HG02852 (cell line): ENCODE measurements around the gene ZNF438.

Experiments used
- ATAC-seq: cut with Tn5 transposase; IDR thresholded peaks from one replicate; pipeline ENCODE4 v1.9.1; 2021; ENCODE audit warnings: mild to moderate bottlenecking, moderate library complexity; ENCODE audit not compliant: unreplicated experiment

ZNF438 gene

DNA sequence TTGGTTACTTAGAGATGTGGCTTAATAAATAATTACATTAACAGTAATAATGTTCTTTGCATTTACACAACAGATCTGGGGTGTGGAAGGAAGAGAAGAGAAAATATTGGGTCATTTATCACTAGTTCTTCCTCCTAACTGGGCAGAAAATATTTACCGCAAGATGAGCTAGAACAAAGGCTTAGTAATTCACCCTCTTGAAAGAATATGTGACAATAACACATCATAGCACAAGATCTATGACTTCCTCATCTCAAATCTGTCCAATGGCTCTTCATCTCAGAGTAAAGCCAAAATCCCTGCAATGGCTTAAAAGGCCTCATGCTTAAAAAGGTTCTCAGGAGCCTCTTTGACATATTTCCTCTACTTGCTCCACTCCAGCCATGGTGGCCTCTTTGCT is 178.6 kb downstream of the ZNF438 start:
- ATAC-seq = no peak

DNA sequence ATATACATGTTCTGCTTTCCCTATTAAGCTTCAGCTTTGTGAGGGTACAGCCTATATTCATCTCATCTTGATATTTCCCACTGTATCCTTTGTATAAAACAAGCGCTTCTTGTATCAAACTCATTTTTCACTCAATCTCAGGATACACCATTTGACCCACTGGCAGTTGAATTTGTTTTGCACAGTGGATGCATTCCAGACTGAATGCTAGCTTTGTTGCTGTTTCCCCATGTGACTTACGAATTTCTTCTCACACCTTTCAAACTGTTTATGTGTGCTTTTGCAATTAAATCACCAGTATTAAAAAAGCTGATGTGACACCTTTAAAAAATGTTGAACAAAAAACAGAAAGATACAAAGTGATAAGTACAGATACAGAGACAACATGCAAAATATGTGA is 180.9 kb downstream of the ZNF438 start:
- ATAC-seq = no peak

DNA sequence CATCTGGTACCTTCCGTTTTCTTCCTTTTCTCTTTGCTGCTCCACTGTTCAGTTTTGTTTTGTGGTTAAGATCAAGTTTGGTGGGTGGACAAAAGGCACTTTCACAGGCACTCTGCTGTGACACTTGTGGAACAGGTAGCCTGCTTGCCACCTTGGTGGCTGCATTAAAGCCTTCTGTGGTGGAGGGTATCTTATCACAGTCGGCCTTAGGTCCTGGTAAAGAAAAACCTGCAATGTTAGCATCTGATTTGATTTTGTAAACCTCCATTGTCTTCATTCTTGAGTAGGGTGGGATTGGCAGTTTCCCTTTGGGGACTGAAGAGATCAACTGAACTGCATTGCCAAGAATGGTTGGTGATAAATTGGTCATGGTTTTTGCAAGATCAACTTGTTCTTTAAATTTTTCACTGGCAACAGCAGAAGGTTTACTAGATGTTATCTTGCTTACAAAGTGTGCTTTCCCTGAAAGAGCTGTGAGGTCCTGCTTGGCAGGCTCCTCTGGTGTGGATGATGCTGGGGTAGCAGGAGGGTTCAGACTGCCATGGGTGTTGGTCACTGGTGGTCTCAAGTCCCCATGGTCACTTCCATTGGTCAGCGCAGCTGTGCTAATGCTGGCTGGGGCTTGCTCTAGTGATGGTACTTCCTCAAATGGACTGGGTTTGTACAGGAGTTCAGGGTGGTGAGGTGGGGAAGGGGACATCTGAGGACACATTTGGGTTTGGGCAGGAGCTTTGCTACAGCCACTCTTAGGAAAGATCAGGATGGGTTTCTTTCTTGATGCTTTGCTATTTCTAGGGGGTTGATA is 182.2 kb downstream of the ZNF438 start:
- ATAC-seq = no peak

DNA sequence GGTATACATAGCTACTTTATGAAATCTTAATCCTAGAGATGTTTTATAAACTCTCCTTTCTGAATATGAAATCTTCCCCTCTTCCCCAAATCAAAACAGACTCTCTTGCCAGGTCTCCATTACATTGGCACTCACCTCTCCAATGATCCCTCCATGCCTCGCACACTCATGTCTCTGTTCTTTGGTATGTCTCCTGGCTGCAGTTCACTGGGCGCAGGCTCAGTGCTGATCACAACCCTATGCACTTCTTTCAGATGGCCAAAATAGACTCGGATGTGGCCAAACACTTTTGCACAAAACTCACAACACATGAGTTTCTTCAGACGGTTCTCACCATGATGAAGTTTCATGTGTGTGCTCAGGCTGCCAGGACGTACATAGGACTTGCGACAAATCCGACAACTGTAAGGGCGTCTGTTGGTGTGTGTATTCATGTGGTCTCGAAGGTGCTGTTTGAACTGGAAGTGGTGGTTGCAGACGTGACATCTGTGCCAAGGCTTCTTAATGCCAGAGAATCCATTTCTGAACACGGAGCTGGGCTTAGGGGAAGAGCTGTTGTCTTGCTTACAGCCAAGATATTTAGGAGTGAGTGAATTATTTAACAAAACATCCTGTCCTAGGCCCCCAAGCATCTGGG is 183.2 kb downstream of the ZNF438 start:
- no peak for ATAC-seq

DNA sequence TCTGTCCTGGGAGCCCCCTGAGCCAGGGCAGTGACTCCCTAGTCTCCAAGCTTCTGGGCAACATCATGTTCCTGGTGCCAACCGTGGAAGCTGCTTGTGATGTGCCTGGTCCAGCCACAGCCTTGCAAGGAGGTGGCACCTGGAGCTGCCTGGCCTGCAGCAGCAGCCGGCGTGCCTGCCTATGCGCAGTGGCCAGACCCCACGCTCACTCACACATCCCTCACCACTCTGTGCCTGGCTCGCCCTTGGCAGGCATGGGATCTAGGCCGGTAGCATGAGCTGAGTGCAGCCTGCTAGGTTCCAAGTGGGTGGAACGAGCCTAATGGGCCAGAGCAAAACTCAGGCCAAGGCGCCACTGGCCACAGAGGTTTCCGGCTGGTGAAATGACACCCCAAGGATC is 184.0 kb downstream of the ZNF438 start:
- ATAC-seq = no peak

DNA sequence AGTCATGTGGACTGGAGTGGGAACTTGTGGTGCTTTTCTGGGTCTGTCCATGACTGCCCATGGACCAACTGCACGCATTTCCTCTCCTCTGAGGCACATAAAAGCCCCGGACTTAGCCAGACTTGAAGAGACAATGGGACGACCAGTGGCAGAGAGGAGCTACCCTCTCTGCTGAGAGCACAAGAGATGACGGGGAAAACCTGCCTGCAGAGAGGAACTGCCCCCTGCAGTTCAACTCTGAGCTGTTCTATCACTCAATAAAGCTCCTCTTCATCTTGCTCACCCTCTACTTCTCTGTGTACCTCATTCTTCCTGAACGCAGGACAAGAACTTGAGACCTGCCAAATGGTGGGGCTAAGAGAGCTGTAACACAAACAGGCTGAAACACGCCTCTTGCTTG is 184.5 kb downstream of the ZNF438 start:
- no peak for ATAC-seq

DNA sequence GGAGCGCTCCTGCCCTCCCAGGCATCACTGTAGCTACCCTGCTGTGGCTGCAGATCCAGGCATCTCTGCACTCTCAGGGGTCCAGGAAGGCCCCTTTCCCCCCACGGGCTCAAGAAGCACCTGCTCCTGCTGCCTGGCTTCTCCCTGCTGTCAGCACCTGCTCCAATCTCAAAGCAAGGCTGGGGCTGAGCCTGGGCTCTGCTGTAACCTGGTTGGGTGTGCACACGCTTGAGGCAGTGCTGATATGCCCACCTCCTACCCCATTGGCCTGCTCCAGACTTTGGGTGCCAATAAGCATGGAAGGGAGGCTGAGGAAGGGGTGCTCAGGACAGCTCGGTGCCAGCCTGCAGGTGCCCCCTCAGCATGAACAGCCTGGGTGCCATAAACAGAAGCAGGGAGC is 185.0 kb downstream of the ZNF438 start:
- ATAC-seq = no peak

DNA sequence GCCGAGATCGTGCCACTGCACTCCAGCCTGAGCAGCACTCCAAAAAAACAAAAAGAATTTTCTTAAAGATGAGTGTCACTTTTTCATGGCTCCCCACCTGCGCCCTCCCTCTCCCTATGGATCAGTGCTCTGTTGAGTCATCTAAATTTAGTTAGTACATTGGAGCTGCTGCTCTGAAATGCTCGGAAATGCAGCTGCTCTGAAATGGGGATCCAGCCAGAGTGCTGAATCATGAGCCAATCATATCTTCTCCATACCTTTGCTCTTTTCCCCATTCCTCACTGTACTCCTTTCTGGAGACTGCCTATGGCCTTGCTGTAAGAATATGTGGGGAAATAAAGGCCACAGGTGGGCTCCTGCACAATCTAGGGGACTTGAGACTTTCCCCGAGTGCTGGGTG is 188.8 kb downstream of the ZNF438 start:
- no peak for ATAC-seq

DNA sequence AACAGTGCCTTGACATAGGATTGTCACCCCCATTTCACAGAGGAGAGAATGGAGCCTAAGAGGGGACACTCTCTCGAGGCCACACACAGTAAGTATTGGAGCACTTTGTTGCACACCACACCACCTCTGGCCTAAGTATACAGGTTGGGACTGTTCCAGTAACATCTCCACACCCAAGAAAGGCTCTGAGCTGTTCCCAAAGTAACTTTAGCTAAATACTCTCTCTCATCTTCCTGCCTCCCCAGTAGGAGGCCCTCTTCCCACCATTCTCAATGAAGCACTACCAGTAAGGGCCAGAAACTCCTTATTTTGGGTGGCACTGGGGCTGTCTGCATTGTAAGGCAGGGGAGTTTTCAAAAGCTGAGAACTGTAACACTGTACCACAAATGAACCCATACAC is 189.5 kb downstream of the ZNF438 start:
- ATAC-seq = no peak

DNA sequence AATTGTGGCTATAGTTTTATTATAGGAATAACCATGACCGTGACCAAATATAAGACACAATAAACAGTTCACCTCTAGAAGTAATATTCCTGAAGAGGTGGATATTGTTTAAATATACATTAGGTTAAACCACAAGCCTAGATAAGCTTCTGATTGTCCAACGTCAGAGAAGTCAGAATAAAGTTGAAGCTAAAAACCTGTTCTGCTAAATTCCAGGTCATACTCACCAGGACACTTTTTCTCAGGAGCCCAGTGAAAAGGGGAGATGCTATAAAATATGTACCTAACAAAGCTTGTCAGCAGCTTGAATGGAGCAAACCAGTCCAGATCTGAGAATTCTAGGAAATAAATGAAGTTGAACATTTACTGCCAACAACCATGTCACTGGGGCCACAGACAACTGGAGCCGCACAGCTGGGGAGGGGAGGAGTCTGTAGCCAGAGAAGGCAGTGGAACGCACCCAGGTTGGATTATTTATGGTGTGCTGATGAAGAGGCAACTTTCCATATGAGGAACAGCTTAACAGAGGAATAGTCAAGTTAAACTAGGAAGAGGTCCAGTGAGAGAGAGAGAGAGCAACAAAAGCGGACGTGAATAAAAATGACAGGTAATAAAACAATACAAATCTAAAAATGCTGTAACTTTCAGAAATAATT is 191.1 kb downstream of the ZNF438 start:
- no peak for ATAC-seq

DNA sequence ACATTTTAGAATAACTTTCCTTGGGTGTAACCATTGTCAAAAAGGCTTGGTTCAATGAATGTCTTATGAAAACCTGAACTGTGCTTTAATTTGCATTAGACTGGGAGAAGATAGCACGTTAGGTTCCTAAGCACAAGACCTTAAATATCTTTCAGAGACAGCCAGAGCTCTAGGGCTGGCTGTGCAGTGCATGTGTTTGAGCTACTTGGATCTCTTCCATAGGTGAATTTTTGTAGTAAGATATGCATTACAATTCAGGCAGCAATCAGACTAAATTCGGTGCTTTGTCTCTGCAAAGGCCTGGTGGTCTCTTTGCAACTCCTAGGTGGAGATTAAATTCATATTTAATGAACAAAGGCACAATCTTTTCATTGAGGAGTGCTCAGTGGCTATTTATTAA is 192.0 kb downstream of the ZNF438 start:
- no peak for ATAC-seq

DNA sequence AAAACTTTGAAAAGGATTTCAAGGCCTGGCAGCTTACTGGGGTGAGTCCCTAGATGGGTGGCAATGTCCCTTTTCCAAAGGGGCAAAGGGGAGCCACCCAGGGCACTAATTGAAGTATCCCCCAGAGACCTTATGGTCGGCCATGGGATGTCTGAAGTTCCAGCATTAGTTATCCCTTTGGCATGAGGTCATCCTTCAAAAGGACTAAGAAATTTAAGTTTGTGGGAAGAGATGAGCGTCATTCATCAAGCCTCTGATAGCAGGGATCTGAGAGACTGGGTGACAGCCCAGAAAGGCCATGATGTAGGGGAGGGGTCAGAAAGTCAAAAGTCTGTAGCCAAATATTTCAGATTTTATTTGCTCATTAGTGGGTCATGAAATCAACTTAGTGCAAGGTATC is 195.3 kb downstream of the ZNF438 start:
- ATAC-seq = no peak

DNA sequence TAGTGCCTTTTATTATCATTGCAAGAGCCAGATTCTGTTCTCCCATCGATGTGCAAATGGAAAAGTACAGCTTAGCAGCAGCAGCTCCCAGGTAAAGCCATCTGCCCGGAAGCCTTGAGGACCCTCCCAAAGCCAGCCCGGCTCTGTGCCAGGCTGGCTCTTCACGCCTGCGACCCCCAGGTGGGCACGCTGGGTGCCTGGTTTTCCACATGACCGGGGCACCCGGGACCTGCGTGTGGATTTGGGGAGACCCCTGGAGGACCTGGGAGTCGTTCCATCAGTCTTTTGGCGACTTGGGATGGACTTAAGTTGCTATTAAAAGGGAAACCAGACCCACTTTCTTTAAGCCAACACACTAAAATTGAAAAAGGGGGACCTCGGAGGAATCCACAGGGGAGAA is 196.5 kb downstream of the ZNF438 start:
- ATAC-seq = no peak

DNA sequence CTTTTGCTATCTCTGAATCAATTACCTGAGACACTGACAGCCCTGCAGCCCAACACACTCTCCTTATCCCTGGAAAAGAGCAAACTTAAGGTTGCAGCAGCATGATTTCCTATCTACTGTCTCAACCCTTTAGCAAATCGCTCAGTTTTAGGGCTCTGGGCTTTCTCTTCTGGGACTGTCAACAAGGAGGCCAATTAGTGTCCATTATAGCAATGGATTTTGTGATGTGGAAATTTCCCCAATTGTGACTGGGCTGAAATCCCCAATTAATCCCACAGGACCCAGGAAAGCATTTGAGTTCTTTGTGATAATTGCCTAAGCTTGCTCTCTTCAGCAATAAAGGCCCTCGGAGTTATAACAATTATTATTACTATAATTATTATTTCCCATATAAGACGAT is 197.0 kb downstream of the ZNF438 start:
- no peak for ATAC-seq

DNA sequence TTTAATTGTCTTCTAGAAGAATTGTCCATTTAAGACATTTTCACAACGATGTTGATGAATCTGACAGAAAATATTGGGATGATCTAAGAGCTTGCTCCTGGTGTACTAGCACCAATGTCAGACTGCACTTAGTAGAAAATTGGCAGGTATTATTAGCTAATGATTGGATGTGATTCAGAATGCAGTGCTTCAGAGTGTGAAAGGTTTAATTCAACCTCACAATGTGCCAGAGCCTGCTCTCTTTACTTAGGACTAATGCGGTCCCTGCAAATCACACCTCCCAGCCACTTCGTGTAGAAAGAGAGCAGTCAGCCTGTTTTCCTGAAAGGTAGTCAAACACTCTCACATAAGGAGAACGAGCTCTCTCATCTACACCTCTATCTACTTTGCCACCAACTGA is 197.5 kb downstream of the ZNF438 start:
- ATAC-seq = no peak

DNA sequence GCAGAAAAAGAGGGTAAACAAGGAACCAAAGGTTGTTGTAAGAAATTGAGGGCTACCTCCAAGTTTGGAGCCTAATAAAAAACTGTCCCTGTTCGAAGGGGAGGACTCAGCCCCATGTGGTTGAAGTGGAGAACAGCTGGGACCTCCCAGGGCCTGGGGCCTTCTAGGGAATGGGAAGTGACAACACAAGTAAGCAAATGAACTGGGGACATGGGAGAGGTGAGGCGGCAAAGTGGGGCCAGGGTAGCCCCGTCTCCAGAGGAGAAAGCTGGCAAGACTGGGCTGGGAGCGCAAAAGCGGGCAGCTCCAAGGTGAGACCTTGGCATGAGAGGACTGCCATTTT is 198.1 kb downstream of the ZNF438 start:
- no peak for ATAC-seq

DNA sequence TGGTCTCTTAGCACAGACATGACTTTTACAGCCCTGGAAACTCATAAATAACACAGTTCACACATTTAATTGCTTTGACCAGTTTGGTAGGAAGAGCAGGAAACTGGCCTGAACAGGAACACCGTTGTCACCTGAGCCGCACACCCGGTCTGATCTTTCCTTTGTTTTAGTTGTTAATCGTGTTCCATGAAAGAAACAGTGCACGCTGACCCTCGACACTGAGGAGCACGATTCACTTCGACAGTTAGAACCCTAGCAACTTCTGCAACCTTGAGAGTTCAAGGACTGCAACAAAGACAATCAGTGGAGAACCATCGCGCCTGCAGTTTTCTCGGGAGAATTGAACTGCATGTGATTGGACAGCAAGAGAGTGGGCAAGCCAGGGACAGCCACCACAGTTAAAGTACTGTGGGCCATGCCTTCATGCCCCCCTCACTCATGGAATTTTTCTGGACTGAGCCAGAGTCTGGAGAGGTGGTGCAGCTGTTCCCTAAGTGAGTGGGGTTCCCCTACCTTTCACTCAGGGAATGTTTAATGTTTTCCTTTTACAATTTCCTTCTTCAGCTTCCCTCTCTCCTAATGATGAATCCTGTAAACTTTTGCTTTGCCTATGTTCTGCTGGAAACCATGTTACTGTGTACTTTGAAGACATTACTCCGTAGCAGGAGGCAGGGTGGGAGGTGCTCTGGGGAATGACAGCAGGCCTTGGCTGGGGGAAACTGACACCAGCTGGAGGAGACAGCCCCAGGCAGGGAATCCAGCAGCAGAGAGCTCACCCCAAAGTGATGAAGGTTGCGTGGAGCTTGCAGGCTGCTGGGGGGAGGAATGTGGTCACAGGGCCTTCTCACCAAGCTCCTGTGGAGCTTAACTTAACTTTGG is 198.7 kb downstream of the ZNF438 start:
- ATAC-seq = no peak

DNA sequence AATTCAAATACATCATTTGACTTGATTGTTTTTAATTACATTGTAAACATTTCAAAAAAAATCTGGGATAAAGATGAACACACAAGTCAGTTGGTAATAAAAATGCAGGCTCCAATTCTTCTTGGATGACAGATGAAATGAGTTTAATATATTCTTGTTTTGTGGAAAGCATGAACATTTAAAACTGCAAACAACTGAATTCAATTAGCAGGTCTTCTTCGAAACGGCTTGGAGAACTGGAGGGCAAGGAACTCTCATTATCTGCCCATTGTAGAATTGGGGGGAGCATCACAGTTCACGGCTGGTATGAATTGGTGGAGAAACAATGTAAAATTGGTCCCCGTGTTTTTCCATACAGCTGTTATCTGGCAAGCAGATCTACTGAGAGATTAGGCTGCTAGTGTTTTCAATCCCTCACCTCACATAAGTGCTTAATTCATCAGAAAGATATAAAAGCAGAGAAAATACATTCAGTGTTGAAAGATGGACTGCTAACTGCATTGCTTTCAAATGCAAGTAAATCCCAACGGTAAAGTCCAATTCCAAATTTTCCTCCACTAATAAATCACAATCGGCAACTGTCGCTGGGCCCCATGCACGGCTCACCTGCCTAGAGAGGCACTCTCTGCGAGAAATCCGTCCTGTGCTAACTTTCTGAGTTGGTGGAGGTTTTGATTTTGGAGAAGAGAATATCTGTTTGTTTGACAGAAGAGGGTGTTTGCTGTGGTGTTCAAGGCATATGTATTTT is 199.5 kb downstream of the ZNF438 start:
- no peak for ATAC-seq

DNA sequence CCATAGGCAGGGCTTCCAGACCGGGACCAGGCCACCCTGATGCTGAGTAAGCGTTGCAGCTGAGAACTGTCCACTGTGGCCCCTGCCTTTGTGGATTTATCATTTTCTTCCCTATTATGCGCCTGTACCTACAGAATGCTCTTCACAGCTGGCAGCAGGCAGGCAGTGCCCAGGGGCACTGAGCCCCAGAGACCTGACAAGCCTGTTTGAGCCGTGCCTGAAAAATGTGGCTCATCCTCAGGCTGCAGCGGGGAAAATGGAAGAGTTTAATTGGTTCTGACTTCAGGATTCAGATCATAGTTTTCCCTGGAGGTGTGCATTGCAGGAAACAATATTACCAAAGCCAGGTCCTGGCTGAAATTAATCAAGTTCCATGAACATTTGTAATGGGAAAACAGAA is 200.2 kb downstream of the ZNF438 start:
- ATAC-seq = no peak

DNA sequence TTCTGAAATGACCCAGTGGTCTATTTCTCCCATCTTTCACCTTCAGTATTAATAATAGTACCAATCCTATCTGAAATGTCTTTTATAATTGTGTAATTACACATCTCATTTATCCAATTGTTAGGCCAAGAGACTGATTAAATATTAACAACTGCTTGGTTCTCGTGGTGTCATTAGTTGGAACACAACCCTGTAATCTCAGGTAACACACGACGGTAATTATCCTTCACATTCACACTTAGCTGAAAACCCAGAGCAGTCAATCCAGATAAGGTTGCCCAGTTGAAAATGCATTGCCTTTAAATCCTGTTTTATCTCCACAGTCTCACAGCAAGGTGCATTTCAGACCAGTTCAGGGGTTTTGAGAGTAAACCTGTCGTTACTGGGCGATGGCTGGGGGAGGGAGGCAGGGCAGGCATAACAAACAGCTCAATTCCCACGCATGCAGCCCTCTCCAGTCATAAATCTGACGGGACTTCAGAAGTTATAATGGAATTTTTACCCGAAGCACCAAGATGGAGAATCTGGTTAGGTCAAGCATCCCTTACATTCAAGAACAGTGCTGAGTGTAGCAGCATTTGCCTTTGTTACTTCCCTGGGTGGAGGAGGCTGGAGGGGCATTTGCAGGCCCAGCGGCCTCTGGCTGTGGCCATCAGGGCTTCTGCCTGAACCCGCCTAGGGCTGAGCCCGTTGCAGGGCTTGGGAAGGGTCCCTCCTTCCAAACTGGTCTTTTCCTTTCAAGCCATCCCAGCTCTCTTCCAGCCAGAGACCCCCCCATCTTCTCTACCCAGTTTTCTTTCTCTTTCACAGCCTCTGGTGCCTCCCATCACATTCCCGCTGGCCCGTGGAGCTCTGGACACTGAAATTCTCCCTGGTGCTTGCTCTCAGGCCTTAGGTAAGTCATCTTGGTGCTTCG is 201.1 kb downstream of the ZNF438 start:
- no peak for ATAC-seq
